NCI-H524 (cell line): Measurements from ENCODE around the gene MAST1.
A peak's percentile ranks its signal among the peaks of the same experiment; 100 is the strongest.
"Not testable (repeated sequence)": the region's sequence is repeated elsewhere in the genome, so short reads cannot be mapped to it uniquely, and the experiment has no call there.

Experiments
- DNase-seq, 2 experiments: peaks; one replicate each; lab custom pipeline; 2025; lab: John Stamatoyannopoulos, UW

The MAST1 gene

DNA sequence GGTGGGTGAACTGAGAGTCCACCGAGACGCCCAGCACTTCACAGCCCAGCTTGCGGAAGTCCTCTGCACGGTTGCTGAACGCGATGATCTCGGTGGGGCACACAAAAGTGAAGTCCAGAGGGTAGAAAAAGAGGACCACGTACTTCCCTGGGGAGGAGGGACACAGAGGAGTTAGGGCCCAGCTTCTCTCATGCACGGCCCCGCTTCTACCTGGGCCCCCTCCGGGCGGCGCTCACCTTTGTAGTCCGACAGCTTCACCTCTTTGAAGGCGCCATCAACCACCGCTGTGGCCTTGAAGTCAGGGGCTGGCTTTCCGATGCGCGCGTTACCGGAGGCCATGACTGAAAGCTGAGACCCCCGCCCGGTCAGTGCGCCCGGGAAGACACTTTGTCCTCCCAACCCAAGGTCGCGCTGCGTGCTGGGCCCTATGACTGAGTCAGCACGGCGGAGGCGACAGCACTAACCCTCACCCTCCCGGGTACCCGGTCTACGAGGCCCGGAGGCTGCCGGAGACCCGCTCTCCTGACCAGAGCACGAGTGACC, 37.3 kb upstream of the MAST1 start:
- DNase-seq = peak; percentile 8 to 24

DNA sequence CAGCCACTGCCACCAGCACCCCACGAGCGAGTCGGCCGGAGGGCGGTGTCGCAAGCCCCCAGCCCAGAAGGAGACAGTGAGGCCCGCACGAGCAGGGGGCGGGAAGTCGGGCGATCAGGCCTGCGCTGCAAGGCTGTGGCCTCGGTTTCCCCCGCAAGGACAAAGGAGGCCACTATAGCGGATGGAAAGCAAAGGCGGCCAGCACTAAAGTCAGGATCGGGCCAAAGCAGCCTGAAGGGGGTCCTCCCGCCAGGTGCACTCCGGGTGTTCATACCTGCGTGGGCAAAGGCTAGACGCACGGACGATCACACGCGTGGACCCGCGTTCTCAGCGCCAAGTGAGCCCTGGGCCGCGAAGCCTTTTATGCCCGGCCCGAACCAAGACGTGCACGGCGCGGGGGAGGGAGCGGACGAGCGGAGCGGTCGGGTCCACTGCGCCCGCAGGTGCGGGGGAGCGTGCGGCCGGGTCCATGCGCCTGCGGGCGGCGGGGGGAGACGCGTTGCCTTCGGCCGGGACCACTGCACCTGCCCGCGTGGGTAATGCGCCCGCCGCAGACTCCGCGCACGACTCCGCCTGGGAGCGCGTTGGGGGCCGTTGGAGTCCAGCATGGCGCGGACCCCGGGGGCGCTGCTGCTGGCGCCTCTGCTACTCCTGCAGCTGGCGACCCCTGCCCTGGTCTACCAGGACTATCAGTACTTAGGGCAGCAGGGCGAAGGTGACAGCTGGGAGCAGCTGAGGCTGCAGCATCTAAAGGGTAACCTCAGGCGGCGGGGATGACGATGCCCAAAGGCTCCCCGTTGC, 36.6 kb upstream of the MAST1 start, which contains the start of the genes PRDX2 and THSD8:
Gene PRDX2, minus strand, starts transcription at position 335 of the 801 bp plus-strand sequence. CDS start 539 bp downstream, outside the sequence.
Gene THSD8, plus strand, starts transcription at position 604 of the 801 bp plus-strand sequence. Its CDS starts 3 bp downstream, at position 607.
- peak; percentile 79 to 88 for DNase-seq

DNA sequence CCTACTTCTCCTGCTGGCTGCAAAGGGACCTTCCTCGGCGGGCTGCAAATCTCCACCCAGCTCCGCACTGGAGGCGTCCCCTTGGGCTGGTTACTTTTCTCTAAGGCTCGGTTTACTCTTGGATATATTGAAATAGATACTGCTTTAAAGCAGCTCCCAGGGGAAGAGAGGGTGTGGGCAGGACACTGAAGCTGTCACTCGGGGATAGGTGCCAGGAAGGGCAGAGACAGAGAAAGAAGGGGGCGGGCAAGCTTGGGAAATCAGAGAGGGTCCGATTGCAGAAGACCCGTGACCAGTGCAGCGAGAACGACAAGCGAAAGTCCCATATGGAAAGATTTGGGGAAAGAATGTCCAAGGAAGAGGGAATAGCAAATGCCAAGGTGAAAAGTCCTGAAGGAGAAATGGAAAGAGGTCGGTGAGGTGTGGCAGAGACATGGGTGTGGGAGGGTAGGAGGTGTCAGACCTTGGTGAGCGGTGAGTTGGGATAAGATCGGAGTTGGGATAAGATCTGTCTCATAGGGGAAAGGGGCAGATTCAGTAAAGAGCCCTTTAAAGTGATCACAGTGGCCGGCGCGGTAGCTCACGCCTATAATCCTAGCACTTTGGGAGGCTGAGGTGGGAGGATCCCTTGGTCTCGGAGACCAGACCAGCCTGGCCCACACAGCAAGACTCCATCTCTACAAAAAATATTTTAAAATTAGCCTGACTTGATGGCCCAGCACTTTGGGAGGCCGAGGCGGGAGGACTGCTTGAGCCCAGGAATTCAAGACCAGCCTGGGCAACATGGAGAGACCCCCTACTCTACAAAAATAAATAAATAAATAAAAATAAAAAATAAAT, 35.8 kb upstream of the MAST1 start:
- no peak for DNase-seq

DNA sequence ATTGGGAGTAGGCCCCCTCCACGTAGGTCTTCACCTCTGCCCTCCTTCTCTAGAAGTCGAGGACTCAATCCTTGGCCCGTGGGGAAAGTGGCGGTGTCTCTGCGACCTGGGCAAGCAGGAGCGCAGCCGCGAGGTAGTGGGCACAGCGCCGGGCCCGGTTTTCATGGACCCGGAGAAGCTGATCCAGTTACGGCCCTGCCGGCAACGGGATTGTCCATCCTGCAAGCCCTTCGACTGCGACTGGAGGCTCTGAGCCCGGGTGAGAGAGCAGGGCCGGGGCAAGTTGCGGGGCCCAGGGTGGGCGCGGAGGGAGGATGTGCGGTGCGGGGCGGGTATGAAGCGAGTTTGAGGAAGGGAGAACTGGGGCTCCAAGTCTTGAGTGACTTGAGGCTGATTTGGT, 34.3 kb upstream of the MAST1 start:
- DNase-seq = no peak

DNA sequence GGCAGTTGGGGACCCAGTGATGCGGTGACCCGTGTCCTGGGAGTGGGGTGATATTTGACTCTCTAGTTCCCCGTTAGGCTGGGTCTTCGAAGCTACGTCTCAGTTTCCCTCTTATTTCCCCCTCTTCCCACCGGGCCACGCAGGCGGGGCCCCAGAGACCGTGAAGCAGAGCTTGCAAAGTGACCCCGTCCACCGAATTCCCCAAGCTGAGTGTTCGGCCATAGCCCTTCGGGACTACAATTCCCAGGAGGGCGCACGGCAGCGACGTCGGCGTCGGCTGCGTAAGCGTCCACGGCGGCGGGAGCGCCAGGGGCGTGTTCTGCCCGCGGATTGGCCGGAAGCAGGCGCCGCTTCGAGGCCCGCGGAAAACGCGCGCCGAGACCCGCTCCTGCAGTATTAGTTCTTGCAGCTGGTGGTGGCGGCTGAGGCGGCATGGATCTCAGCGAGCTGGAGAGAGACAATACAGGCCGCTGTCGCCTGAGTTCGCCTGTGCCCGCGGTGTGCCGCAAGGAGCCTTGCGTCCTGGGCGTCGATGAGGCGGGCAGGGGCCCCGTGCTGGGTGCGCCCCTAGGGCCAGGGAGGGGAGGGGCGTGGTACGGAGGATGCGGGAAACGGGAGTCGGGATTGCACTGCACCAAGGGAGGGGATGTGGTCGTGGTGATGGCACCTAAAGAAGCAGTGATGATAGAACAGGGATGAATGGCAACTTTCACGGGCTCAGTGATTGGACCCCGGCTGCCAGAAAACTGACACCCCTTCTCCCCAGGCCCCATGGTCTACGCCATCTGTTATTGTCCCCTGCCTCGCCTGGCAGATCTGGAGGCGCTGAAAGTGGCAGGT, 31.9 kb upstream of the MAST1 start, which contains the start of gene RNASEH2A:
Gene RNASEH2A, plus strand, starts transcription at position 343 of the 840 bp plus-strand sequence. Its CDS starts 90 bp downstream, at position 433.
- peak; percentile 79 to 95 for DNase-seq

DNA sequence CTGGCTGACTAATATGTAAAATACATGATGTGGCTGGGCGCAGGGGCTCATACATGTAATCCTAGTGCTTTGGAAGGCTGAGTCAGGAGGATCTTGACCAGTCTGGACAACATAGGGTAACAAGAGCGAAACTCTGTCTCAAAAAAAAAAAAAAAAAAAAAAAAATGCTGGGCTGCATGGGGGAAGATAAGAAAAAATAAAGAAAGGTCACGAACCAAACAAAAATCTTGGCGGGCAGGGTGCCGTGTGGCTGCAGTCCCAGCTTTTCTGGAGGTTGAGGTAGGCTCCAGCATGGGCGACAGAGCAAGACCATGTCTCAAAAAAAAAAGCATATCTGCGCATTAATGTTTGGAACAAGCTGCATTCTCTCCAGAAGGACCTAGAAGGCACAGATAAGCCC, 23.2 kb upstream of the MAST1 start:
- no peak for DNase-seq

DNA sequence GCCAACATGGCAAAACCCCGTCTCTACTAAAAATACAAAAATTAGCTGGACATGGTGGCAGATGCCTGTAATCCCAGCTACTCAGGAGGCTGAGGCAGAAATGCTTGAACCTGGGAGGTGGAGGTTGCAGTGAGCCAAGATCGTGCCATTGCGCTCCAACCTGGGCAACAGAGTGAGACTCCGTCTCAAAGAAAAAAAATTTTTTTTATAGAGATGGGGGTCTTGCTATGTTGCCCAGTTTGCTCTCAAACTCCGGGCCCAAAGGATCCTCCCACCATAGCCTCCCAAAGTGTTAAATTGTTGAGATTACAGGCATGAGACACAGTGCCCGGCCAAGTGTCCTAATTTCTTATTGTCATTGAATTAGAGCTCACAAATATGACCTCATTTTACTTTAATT, 21.1 kb upstream of the MAST1 start:
- DNase-seq = not testable (repeated sequence)

DNA sequence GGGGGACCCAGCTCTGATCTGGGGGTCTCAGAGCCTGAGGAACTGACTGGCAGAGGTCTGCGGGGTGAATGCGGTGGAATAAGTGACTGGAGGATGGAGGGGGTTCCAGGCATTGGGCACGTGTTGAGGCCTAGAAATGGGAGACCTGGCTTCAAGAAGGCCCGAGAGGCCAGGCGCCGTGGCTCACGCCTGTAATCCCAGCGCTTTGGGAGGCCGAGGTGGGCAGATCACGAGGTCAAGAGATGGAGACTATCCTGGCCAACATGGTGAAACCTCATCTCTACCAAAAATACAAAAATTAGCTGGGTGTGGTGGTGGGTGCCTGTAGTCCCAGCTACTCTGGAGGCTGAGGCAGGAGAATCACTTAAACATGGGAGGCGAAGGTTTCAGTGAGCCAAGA, 20.5 kb upstream of the MAST1 start:
- DNase-seq = not testable (repeated sequence)

DNA sequence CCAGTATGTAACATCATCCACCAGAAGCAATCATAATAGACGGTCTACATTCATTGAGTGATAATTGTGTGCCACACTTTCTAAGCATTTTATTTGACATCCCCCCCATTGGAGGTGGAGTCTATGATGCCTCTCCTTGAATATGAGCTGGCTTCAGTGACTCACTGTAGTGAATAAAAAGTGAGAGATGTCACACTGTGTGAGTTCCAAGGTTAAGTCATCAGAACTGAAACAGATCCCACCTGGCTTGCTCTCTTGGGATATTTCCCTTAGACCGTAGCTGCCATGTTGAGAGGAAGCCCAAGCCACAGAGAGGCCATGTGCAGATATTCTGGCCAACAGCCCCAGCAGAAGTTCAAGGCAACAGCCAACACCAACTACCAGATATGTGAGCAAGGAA, 16.6 kb upstream of the MAST1 start:
- no peak for DNase-seq

DNA sequence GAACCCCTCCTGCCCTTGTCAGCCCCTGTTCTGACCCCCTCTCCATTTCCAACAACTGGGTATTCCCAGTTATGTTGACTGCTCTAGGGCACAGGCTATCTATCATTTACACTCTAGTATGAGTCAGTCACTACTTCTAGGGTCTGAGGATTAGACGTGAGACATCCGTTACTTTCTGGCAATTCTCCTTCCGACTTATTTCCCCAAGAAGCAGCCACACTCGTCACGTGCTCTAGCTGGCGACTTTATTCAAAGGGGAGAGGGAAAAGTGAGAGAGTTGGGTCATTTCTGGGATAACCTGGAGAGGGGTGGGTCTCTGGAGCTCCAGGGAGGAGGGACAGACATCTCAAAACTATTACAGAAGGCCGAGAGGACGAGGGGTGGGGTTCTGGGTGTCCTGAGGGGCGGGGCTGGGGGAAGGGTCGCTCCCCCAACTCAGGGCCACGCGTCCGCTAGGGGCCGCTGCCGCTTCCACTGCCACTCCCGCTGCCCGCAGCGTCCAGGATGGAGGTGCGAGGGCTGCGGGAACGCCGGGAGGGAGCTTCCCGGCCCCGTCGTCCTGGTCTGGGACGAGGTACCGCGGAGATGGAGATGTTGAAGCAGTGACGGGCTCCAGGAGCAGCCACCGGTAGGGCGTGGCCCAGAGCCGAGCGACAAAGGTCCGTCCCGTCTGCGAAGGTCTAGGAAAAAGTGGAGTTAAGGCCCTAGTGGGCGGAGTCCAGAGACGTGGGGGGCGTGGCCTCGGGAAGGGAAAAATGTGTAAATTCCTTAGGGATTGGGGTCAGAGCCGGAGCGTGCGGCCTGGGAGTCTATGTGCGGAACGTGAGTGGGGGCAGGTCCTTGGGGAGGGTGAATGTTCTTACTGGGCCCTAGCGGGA, 12.8 kb upstream of the MAST1 start:
- DNase-seq = peak; percentile 37 to 66

DNA sequence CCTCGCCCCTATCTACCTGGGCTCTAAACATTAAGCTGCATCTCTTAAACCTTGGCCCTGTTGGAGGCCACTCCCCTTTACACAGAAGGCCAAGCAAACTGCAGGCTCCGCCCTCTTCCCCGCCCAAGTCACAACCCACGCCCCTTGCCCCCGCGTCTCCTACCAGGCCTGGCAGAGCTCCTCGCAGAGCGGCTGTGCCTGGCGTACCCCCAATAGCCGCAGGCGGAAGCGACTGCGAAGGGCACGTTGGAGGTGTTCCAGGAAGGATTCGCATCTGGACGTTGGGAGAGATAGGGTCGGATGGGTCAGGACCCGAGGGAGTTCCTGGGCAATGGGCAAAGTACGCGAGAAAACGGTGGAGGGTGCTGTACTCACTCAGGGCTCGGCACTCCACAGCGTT, 9.8 kb upstream of the MAST1 start:
- peak in 1 of 2 experiments; percentile 57 for DNase-seq

DNA sequence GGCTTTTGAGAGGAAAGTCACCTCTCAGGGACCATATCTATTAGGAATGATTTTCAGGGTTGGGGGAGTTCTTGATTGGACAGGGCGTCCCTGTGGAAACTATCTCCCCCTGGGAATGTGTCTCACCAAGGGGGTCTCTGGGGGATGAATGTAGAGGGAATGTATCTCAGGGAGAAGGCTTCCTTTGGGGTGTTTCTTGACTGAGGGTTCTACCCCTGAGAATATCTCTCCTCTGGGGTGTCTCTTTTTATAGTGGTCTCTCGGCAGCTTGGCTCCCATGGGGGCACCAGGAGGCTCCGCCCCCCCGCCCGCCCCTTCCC, 4.9 kb upstream of the MAST1 start:
- DNase-seq = peak in 1 of 2 experiments; percentile 73

DNA sequence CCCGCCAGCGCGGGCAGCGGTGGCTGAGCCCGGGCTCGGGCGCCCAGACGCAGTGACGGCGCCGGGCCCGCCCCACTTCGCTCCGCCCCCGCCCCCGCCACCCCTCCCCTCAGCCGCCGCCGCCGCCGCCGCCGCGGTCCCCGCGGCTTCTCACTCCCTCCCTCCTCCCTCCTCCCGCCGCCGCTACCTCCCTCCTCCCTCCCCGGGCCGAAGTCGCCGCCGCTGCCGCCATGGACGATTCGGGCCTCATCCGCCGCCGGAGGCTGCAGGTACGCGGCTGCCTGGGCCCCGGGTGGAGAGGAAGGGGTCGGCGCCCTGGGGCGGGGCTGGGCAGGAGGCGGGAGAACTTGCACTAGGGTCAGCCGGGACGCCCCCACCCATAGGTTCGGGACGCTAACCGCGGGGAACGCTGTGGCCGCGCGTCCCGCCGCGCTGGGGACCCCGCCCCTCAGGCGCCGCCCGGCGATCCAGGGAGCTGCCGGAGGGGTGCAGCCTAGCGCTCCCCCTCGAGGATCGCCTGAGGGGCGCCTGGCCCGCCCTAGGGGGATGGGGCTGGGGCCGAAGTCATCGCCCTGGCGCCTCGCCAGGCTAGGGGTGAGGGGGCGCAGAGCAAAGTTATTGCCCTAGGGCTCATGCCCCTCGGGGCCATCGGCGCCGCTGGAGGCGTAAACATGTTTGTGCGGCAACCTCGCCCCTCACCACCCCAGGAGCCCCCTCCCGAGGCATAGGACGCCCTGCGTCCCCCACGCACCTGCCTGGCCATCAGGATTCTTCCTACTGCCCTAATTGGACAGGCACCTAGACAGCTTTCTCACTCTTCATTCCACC, 4.4 kb upstream of the MAST1 start:
- peak; percentile 43 to 60 for DNase-seq

DNA sequence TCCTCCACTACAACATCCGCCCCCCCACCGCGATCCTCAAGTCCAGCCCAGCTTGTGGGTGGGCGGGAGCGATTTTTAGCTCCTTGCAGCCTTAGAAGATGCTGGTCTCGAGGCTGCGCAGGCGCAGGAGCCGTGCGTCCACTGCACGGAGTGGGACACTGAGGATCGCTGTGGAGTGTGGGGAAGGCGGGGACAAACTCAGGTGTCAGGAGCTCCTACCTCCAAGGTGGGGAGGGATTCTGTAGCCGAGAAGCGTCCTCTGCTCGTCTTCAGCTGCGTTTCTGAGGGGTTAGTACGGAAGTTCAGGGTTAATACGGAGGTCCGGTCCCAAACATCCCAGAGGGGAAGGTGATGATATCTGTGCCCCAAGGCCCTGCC, 3.8 kb upstream of the MAST1 start, which contains the start of gene RTBDN:
Gene RTBDN, minus strand, starts transcription at position 14 of the 378 bp plus-strand sequence. CDS start 4,600 bp downstream, outside the sequence.
- DNase-seq = no peak

DNA sequence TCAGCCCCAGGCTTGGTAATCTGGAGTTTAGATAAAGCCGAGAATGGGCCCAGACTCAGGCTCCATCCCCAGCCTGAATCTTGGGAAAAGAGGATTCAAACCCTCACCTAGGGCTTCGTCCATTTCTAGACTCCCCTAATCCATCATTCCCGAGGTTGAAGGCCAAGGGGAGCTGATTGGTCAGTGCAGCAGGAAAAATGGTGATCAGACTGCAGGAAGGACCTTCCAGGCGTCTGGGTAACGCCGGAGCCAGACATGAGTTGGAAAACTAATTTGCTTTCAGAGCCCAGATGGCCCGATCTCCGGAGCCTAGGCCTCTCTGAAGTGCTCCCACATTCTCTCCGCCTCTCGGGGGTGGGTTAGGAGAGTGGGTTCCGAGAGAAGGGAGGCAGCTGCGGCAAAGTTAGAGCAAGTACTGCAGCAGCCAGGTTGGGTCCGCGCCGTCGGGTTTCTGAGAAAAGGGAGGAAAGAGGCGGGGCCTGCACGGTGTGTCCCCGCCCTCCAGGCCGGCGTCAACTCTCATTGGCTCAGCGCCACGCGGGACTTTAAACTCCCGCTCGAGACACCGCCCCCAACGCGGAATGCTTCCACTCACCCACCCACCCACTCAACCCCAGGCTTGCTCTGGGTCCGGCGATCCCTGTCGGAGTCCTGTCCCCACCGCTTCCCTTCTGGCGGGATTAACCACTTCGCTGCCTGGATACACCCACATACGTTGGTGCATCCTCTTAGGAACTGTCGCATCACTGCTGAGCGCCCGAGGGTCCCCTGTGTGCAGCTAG, 3.1 kb upstream of the MAST1 start:
- peak; percentile 59 to 66 for DNase-seq

DNA sequence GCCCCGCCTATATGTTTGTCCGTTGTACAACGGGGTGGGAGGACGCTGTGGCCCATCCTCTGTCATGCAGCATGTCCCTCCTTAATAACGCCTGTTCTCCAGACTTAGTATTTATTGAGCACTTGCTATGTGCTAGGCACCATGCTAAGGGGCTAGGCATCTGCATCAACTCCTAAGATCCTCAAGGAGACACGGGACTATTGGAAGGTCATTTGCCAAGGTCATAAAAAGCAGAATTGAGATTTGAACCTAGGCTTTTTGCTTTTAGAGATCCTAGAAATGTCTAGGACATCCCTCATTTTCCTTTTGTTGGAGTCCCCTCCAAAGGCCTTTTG, 1.8 kb upstream of the MAST1 start:
- no peak for DNase-seq

DNA sequence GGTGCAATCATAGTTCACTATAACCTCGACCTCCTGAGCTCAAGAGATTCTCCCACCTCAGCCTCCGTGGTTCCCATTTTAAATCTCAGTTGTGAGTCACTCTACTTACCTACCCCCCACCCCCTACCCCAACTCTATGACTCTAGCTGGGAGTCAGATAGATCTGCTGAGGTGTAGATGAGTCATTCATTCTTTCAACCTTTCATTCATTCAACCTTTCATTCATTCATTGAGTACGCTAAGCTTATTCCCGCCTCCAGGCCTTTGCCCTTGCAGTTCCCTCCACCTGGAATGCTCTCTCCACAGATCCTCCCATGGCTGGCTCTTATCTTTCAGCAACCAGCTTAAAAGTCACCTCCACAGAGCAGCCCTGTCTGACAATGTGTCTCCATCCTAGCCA, 1.1 kb upstream of the MAST1 start:
- DNase-seq = no peak

DNA sequence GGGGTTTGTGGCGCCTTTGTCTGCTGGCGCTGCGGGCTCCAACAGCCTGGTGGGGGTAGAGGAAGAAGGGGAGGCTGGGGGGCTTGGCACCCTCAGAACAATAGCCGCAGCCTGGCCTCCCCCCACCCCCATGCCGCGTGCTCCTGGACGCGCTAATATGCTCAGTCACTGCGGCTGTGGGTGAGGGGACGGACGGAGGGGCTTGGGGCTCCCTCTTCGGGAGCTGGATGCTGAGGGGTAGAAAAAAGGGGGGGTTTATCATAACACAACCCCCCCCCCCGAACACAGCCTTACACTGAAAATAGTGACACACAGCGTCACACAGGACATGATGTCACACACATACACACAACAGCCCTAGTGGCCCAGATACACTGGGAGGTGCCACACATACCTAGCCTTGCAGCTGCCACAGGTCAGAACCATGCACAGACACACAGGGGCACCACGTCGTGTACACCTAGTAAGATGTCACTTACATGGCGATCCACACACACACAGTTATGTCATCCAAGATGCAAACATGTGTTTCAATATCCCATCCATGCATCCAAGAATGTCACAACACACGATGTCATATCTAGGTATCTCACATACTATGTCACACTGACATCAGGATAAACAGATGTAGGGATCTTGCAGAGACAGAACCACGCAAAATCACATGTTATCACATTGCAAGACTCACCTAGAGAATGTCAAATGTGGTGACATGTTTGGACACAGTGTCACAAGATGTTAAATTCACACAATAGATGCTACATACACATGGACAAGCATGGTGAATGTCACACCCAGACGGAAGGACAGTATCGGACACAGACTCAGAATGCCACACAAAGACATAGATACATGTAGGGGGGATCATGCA, 806 bp downstream of the MAST1 start:
- DNase-seq = peak in 1 of 2 experiments; percentile 43
